Stomach (tissue), 4 donors: ENCODE measurements around the gene NEMP2.
A peak's percentile ranks its signal among the peaks of the same experiment; 100 is the strongest.

Experiments used
- EP300 ChIP-seq: sonication (generic); formaldehyde crosslinking; IDR thresholded peaks from one replicate; pipeline ENCODE4 v1.6.1; 2017; ENCODE audit warnings: antibody characterized with exemption
- POLR2A ChIP-seq, 4 donors: fragments of 450-650 bp; IDR thresholded peaks; one replicate each; pipeline ENCODE4 v1.6.1; 2016; ENCODE audit warnings: antibody characterized with exemption in 4 of 4, control low read depth in 2 of 4, mild to moderate bottlenecking in 1 of 4, moderate library complexity in 1 of 4
- POLR2AphosphoS5 ChIP-seq, 3 donors: sonication (generic); formaldehyde crosslinking; IDR thresholded peaks; one replicate each; pipeline ENCODE4 v1.6.1; 2016; ENCODE audit warnings: antibody characterized with exemption in 3 of 3
- TF ChIP-seq, protein P1 (sequence below), 7 experiments: fragments of 450-650 bp in 4 of 7; fragments of 200-600 bp in 3 of 7; sonication (generic) in 3 of 7; IDR thresholded peaks; one replicate each; pipeline ENCODE4 v1.5.1; 2016 to 2019; ENCODE audit warnings: antibody characterized with exemption in 7 of 7, control low read depth in 2 of 7, mild to moderate bottlenecking in 1 of 7

DNA sequence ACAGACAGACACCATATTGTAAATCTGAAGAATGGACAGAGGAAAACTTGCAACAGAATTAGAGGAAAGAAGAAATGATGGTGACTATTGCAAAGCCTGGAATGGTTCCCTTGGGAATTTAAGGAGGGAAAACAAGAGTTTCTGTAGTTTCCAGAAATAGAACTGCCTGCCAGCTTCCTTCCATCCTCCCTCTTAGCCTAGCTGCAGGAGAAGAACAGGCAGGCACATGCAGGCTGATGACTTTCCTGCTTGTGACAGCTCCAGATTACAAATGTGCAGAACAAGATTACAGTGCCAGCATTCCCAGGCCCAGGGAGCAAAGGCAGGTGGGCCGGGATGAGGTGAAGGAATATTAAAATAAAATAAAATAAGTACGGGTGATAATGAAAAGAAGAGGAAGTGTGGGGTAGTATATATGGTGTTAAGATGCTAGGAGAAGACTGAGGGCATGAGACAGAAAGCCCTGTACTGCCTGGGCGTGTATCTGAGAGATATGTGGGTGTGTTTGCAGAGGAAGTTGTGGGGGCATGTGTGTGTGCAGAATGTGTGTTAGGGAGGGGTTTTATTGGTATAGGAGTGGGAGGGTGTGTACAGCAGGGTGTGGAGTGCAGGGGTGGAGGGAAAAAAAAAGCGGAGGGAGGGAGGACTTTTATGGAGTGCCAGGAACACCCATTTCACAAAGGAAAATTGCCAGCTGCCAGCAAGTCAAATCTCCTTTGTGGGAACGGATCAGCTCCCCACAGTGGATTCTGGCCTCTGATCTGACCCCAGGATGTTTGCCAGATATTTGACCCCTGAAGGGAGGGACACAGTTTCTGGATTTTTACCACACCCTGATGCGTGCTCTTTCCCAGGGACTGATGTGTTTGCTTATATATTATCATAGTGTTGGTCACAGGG lies 43.9 kb upstream of the NEMP2 start:
- TF ChIP-seq POLR2AphosphoS5 (IDR thresholded peaks at IDR 0.05), result peak in 1 of 3 donors; percentile 60
- no peak for TF ChIP-seq EP300
- TF ChIP-seq, protein P1, sequence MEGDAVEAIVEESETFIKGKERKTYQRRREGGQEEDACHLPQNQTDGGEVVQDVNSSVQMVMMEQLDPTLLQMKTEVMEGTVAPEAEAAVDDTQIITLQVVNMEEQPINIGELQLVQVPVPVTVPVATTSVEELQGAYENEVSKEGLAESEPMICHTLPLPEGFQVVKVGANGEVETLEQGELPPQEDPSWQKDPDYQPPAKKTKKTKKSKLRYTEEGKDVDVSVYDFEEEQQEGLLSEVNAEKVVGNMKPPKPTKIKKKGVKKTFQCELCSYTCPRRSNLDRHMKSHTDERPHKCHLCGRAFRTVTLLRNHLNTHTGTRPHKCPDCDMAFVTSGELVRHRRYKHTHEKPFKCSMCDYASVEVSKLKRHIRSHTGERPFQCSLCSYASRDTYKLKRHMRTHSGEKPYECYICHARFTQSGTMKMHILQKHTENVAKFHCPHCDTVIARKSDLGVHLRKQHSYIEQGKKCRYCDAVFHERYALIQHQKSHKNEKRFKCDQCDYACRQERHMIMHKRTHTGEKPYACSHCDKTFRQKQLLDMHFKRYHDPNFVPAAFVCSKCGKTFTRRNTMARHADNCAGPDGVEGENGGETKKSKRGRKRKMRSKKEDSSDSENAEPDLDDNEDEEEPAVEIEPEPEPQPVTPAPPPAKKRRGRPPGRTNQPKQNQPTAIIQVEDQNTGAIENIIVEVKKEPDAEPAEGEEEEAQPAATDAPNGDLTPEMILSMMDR (IDR thresholded peaks at IDR 0.05), result no peak
- TF ChIP-seq POLR2A (IDR thresholded peaks at IDR 0.05), result no peak
